Mesendoderm (in vitro differentiated cells): ENCODE results near the gene TLE4.

Experiments used
- DNase-seq: peaks from one replicate; pipeline ENCODE4 v3.0.0; 2013
- H2AK5ac ChIP-seq: 2 replicates; pipeline ENCODE4 v1.6.1; 2013; ENCODE audit warnings: low read length, inconsistent platforms
- H2BK120ac ChIP-seq: 2 replicates; pipeline ENCODE4 v1.6.1; 2013; ENCODE audit warnings: low read depth, mild to moderate bottlenecking, low read length, moderate library complexity, mixed read lengths
- H2BK15ac ChIP-seq: replicated peaks from 2 replicates; pipeline ENCODE4 v1.6.1; 2013; ENCODE audit warnings: low read depth, mild to moderate bottlenecking, moderate library complexity
- H2BK5ac ChIP-seq: 2 replicates; pipeline ENCODE4 v1.6.1; 2013; ENCODE audit warnings: low read length, inconsistent platforms
- H3K18ac ChIP-seq: 2 replicates; pipeline ENCODE4 v1.6.1; 2013; ENCODE audit warnings: mild to moderate bottlenecking, low read length, mixed read lengths
- H3K23ac ChIP-seq: one replicate; pipeline ENCODE4 v1.6.1; 2013; ENCODE audit warnings: low read length
- H3K27ac ChIP-seq: 2 replicates; pipeline ENCODE4 v1.5.1; 2013; ENCODE audit warnings: low read depth, mild to moderate bottlenecking, inconsistent platforms, low read length, moderate library complexity
- H3K27me3 ChIP-seq: 2 replicates; pipeline ENCODE4 v1.6.1; 2013; ENCODE audit warnings: low read length, control low read depth, mild to moderate bottlenecking, inconsistent platforms; ENCODE audit not compliant: insufficient read depth, poor library complexity
- H3K36me3 ChIP-seq: 2 replicates; pipeline ENCODE4 v1.6.1; 2013; ENCODE audit warnings: low read length, inconsistent platforms; ENCODE audit not compliant: control insufficient read depth, insufficient read depth
- H3K4ac ChIP-seq: one replicate; pipeline ENCODE4 v1.6.1; 2013; ENCODE audit warnings: low read depth, mild to moderate bottlenecking, low read length, moderate library complexity
- H3K4me1 ChIP-seq: 2 replicates; pipeline ENCODE4 v1.6.1; 2013; ENCODE audit warnings: low read depth, low read length, inconsistent platforms; ENCODE audit not compliant: control insufficient read depth
- H3K4me2 ChIP-seq: 2 replicates; pipeline ENCODE4 v1.6.1; 2013; ENCODE audit warnings: low read length
- H3K4me3 ChIP-seq: 2 replicates; pipeline ENCODE4 v1.5.1; 2013; ENCODE audit warnings: mild to moderate bottlenecking, low read length
- H3K56ac ChIP-seq: one replicate; pipeline ENCODE4 v1.6.1; 2013; ENCODE audit warnings: low read length
- H3K79me1 ChIP-seq: 2 replicates; pipeline ENCODE4 v1.6.1; 2013; ENCODE audit warnings: low read length, inconsistent platforms
- H3K79me2 ChIP-seq: 2 replicates; pipeline ENCODE4 v1.6.1; 2013; ENCODE audit warnings: mild to moderate bottlenecking, low read length; ENCODE audit not compliant: control insufficient read depth, insufficient read depth
- H3K9ac ChIP-seq: 2 replicates; pipeline ENCODE4 v1.6.1; 2013; ENCODE audit warnings: low read length, inconsistent platforms
- H4K5ac ChIP-seq: one replicate; pipeline ENCODE4 v1.6.1; 2013; ENCODE audit warnings: low read length
- H4K8ac ChIP-seq: one replicate; pipeline ENCODE4 v1.6.1; 2013; ENCODE audit warnings: low read depth, mild to moderate bottlenecking, control low read depth, low read length, moderate library complexity
- WGBS: extraction: QIAGEN DNeasy Blood & Tissue Kit; methylation state at CpG from one replicate; pipeline ENCODE4 v1.1.7; 2013; ENCODE audit warnings: low lambda C conversion rate, missing lambda C conversion rate; ENCODE audit not compliant: insufficient coverage; ENCODE audit errors: extremely low coverage; 5-methylcytosine and 5-hydroxymethylcytosine counted together

TLE4 gene

GRCh38 chr9:79698967-79699366 is 127.2 kb downstream of the TLE4 start:
- Histone ChIP-seq H3K4me3 (no peak overlapping the region), H3K4ac (no peak overlapping the region), H3K23ac (no peak overlapping the region), H3K9ac (no peak overlapping the region), H3K56ac (no peak overlapping the region), H3K36me3 (no peaks in the 10 kb centered on the region), H2BK15ac (no peak overlapping the region), H2BK5ac (no peak overlapping the region), H3K4me2 (no peak overlapping the region), H3K4me1 (no peaks in the 10 kb centered on the region), H4K8ac (no peak overlapping the region), H2AK5ac (no peak overlapping the region), H4K5ac (no peak overlapping the region), H3K27ac (no peak overlapping the region), H3K79me1 (peaks cover 4% of the 10 kb centered on the region), H2BK120ac (no peak overlapping the region), H3K27me3 (no peaks in the 10 kb centered on the region), H3K79me2 (no peaks in the 10 kb centered on the region), H3K18ac (no peak overlapping the region)
- WGBS = no CpG with 5 or more reads among the region's 2 CpGs
- no peak for DNase-seq

- Histone ChIP-seq H3K56ac (no peak overlapping the region), H3K27me3 (no peaks in the 10 kb centered on the region), H2BK120ac (no peak overlapping the region), H3K79me2 (no peaks in the 10 kb centered on the region), H4K8ac (no peak overlapping the region), H2BK15ac (no peak overlapping the region), H3K4ac (no peak overlapping the region), H2BK5ac (no peak overlapping the region), H4K5ac (no peak overlapping the region), H3K18ac (no peak overlapping the region), H3K27ac (no peak overlapping the region), H3K4me1 (no peaks in the 10 kb centered on the region), H3K4me3 (no peak overlapping the region), H3K4me2 (no peak overlapping the region), H3K79me1 (peaks cover 4% of the 10 kb centered on the region), H2AK5ac (no peak overlapping the region), H3K9ac (no peak overlapping the region), H3K23ac (no peak overlapping the region), H3K36me3 (no peaks in the 10 kb centered on the region)
- DNase-seq = no peak
- WGBS = no CpG with 5 or more reads among the region's 6 CpGs
Observed at GRCh38 chr9:79699479-79699878, 127.7 kb downstream of the TLE4 start.

- no peaks in the 10 kb centered on the region for H3K36me3 ChIP-seq
- no peak overlapping the region for H2BK120ac ChIP-seq
- no peak for DNase-seq
- no peak overlapping the region for H3K9ac ChIP-seq
- no peaks in the 10 kb centered on the region for H3K4me1 ChIP-seq
- H2BK5ac ChIP-seq = no peak overlapping the region
- no peak overlapping the region for H3K23ac ChIP-seq
- H3K27ac ChIP-seq = no peak overlapping the region
- H3K27me3 ChIP-seq = no peaks in the 10 kb centered on the region
- no peak overlapping the region for H2BK15ac ChIP-seq
- H3K18ac ChIP-seq = no peak overlapping the region
- WGBS = no CpG with 5 or more reads among the region's 5 CpGs
- H4K8ac ChIP-seq = no peak overlapping the region
- H3K79me2 ChIP-seq = no peaks in the 10 kb centered on the region
- no peak overlapping the region for H3K4me3 ChIP-seq
- H3K4me2 ChIP-seq = no peak overlapping the region
- no peak overlapping the region for H3K56ac ChIP-seq
- H3K79me1 ChIP-seq = peaks cover 4% of the 10 kb centered on the region
- H2AK5ac ChIP-seq = no peak overlapping the region
- H4K5ac ChIP-seq = no peak overlapping the region
- no peak overlapping the region for H3K4ac ChIP-seq
Observed at GRCh38 chr9:79700607-79701360, 129.0 kb downstream of the TLE4 start.

GRCh38 chr9:79701651-79702050 is 129.9 kb downstream of the TLE4 start:
- Histone ChIP-seq H3K9ac (no peak overlapping the region), H3K27me3 (no peaks in the 10 kb centered on the region), H3K4me1 (no peaks in the 10 kb centered on the region), H3K18ac (no peak overlapping the region), H3K27ac (no peak overlapping the region), H3K4ac (no peak overlapping the region), H3K79me1 (peaks cover 4% of the 10 kb centered on the region), H2AK5ac (no peak overlapping the region), H3K4me2 (no peak overlapping the region), H3K56ac (no peak overlapping the region), H3K23ac (no peak overlapping the region), H4K8ac (no peak overlapping the region), H2BK15ac (no peak overlapping the region), H3K36me3 (no peaks in the 10 kb centered on the region), H2BK5ac (no peak overlapping the region), H4K5ac (no peak overlapping the region), H3K4me3 (no peak overlapping the region), H2BK120ac (no peak overlapping the region), H3K79me2 (no peaks in the 10 kb centered on the region)
- no peak for DNase-seq
- no CpG with 5 or more reads among the region's 2 CpGs for WGBS

GRCh38 chr9:79705704-79706103 is 133.9 kb downstream of the TLE4 start:
- Histone ChIP-seq H3K79me2 (no peaks in the 10 kb centered on the region), H4K8ac (no peak overlapping the region), H2BK15ac (no peak overlapping the region), H2BK120ac (no peak overlapping the region), H3K36me3 (no peaks in the 10 kb centered on the region), H3K27me3 (no peaks in the 10 kb centered on the region), H3K4me2 (no peak overlapping the region), H3K56ac (no peak overlapping the region), H3K4me3 (no peak overlapping the region), H3K23ac (no peak overlapping the region), H3K4me1 (no peaks in the 10 kb centered on the region), H3K18ac (no peak overlapping the region), H3K27ac (no peak overlapping the region), H3K79me1 (no peaks in the 10 kb centered on the region), H3K4ac (no peak overlapping the region), H4K5ac (no peak overlapping the region), H2AK5ac (no peak overlapping the region), H3K9ac (no peak overlapping the region), H2BK5ac (no peak overlapping the region)
- no CpG with 5 or more reads among the region's 3 CpGs for WGBS
- no peak for DNase-seq

GRCh38 chr9:79706512-79706911 is 134.7 kb downstream of the TLE4 start:
- Histone ChIP-seq H3K27me3 (no peaks in the 10 kb centered on the region), H3K23ac (no peak overlapping the region), H4K5ac (no peak overlapping the region), H2BK15ac (no peak overlapping the region), H2BK120ac (no peak overlapping the region), H3K27ac (no peak overlapping the region), H3K36me3 (no peaks in the 10 kb centered on the region), H3K18ac (no peak overlapping the region), H3K56ac (no peak overlapping the region), H3K79me2 (no peaks in the 10 kb centered on the region), H3K79me1 (no peaks in the 10 kb centered on the region), H3K4me2 (no peak overlapping the region), H3K4me1 (no peaks in the 10 kb centered on the region), H3K4me3 (no peak overlapping the region), H2BK5ac (no peak overlapping the region), H4K8ac (no peak overlapping the region), H3K9ac (no peak overlapping the region), H2AK5ac (no peak overlapping the region), H3K4ac (no peak overlapping the region)
- no CpG with 5 or more reads among the region's 5 CpGs for WGBS
- no peak for DNase-seq
